Mucosa of gallbladder (tissue), 1 donor: ENCODE data around the gene SPDYE1. TPM values are rescaled to one million over a fixed set of nuclear protein-coding genes. Genes with fewer than 3 reads are reported as not detected.

Experiments used
- total RNA-seq: library from RNA; stranded (reverse); gene quantifications from one replicate; pipeline ENCODE4 v1.2.1, GENCODE V29; 2021
- donor health status: DM: no; HTN: no; CAD: no.

The SPDYE1 gene
- total RNA-seq, 1 donor from 2014 or later, result not detected

Other genes with a start within 250 kb of the SPDYE1 start
- gene BLVRA, start 239.2 kb upstream of the SPDYE1 start, total RNA-seq, result 43.2 TPM
- gene MRPS24, start 128.4 kb upstream of the SPDYE1 start, total RNA-seq, result 86.3 TPM
- gene URGCP, start 91.3 kb upstream of the SPDYE1 start, total RNA-seq, result 38.4 TPM
- gene UBE2D4, start 71.5 kb upstream of the SPDYE1 start, total RNA-seq, result 25.4 TPM
- gene DBNL, start 46.8 kb downstream of the SPDYE1 start, total RNA-seq, result 147 TPM
- 12.9 TPM for gene PGAM2, start 67.7 kb downstream of the SPDYE1 start, total RNA-seq
- gene POLM, start 84.6 kb downstream of the SPDYE1 start, total RNA-seq, result 44.1 TPM
- 107 TPM for gene AEBP1, start 106.4 kb downstream of the SPDYE1 start, total RNA-seq
- gene POLD2, start 125.7 kb downstream of the SPDYE1 start, total RNA-seq, result 81.6 TPM
- not detected for gene MYL7, start 143.4 kb downstream of the SPDYE1 start, total RNA-seq
- 0.95 TPM for gene GCK, start 191.5 kb downstream of the SPDYE1 start, total RNA-seq
- 58.6 TPM for gene YKT6, start 203.1 kb downstream of the SPDYE1 start, total RNA-seq